MCF 10A (cell line): ENCODE measurements around the gene APOD. TPM values are rescaled to one million over a fixed set of nuclear protein-coding genes. Genes with fewer than 3 reads are reported as not detected.

Source experiments
- BruUV-seq: library from RNA; stranded (reverse); fragments of 400-500 nt; replicated peaks from 2 replicates; lab custom pipeline; 2021; lab: Mats Ljungman, UMichigan
- CTCF ChIA-PET: fragments of 300-600 bp; sonication (Branson Sonifier 250); formaldehyde crosslinking; extraction: SDS; loops from one replicate; lab custom pipeline; 2021; ENCODE audit warnings: antibody characterized with exemption, inconsistent platforms; lab: Yijun Ruan, JAX
- POLR2A ChIA-PET: fragments of 300-600, 350-650 bp; sonication (Branson Sonifier 250); formaldehyde crosslinking; extraction: SDS; loops from one replicate; lab custom pipeline; 2020; ENCODE audit warnings: antibody characterized with exemption, inconsistent platforms; lab: Yijun Ruan, JAX
- DNase-seq: peaks from one replicate; pipeline ENCODE4 v3.0.0-alpha.2; 2018; ENCODE audit not compliant: unreplicated experiment
- H3K27ac Mint-ChIP-seq: one replicate; pipeline ENCODE4 v1.8.0; 2022; ENCODE audit warnings: mild to moderate bottlenecking, low read depth, mixed read lengths; ENCODE audit not compliant: unreplicated experiment
- H3K27me3 Mint-ChIP-seq: one replicate; pipeline ENCODE4 v1.8.0; 2022; ENCODE audit warnings: mixed read lengths; ENCODE audit not compliant: insufficient read depth, unreplicated experiment
- H3K36me3 Mint-ChIP-seq: one replicate; pipeline ENCODE4 v1.8.0; 2022; ENCODE audit warnings: mild to moderate bottlenecking, moderate library complexity, mixed read lengths; ENCODE audit not compliant: insufficient read depth, unreplicated experiment
- H3K4me1 Mint-ChIP-seq: one replicate; pipeline ENCODE4 v1.8.0; 2022; ENCODE audit warnings: mixed read lengths; ENCODE audit not compliant: insufficient read depth, unreplicated experiment
- H3K4me3 Mint-ChIP-seq: one replicate; pipeline ENCODE4 v1.8.0; 2022; ENCODE audit warnings: mild to moderate bottlenecking, moderate library complexity, mixed read lengths; ENCODE audit not compliant: unreplicated experiment
- H3K9me3 Mint-ChIP-seq: one replicate; pipeline ENCODE4 v1.8.0; 2022; ENCODE audit warnings: mixed read lengths; ENCODE audit not compliant: unreplicated experiment
- CTCF ChIP-seq: fragments of 200-600 bp; IDR thresholded peaks from one replicate; pipeline ENCODE4 v1.8.0; 2022; ENCODE audit warnings: antibody characterized with exemption, mild to moderate bottlenecking; ENCODE audit not compliant: unreplicated experiment
- intact Hi-C: fragments of 100-400 bp; cut with micrococcal nuclease; formaldehyde crosslinking; loops from 2 replicates; pipeline ENCODE4 v1.14.1; 2022
- total RNA-seq: library from RNA; stranded (reverse); gene quantifications from 2 replicates; pipeline ENCODE4 v1.2.3, GENCODE V29; 2022

APOD gene
- total RNA-seq, 1 experiment from 2014 or later: 1.9 TPM

- peaks cover 4% of the 10 kb centered on the region for H3K27me3 Mint-ChIP-seq
- H3K27ac Mint-ChIP-seq: no peak overlapping the region
- H3K9me3 Mint-ChIP-seq: no peaks in the 10 kb centered on the region
- BruUV-seq: no TSS peak
- intact Hi-C loops: loop anchor here (10.0 kb wide), 1 partner anchor 105 kb away; no protein-coding TSS in a partner anchor
- H3K36me3 Mint-ChIP-seq: peaks cover 15% of the 10 kb centered on the region
- TF ChIP-seq CTCF: no peak
- H3K4me1 Mint-ChIP-seq: peaks cover 20% of the 10 kb centered on the region
- ChIA-PET POLR2A (interaction anchor here (0.6 to 1.0 kb wide), 3 partner anchors 16 to 294 kb away, joined by 3 to 5 read pairs (median 3); no protein-coding TSS in a partner anchor), CTCF (interaction anchor here (0.5 to 1.2 kb wide), 3 partner anchors 9 to 345 kb away, joined by 3 to 5 read pairs (median 4); no protein-coding TSS in a partner anchor)
- no peak overlapping the region for H3K4me3 Mint-ChIP-seq
- no peak for DNase-seq
These were observed 33.7 kb downstream of the APOD start for GRCh38 chr3:195549931-195550519.

DNA sequence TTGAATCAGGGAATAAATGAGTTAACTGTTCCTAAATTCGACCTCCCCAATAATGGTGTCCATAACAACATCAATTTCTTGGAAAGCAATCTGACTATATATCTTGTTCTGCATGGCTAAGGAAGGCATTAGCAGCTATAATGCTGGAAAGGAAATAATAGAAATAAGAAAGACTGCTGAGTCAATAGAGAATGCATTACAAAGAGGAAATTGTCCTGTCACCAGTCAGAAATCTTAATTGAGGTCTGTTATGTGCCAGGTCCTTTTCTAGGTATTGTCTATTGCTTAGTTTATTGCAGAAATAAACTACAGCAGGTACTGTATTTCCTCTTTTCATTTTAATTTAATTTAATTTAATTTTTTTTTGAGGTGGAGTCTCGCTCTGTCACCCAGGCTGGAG, 34.8 kb downstream of the APOD start:
- BruUV-seq: no TSS peak
- H3K36me3 Mint-ChIP-seq: peaks cover 15% of the 10 kb centered on the region
- H3K27me3 Mint-ChIP-seq: no peaks in the 10 kb centered on the region
- ChIA-PET CTCF (interaction anchor here (0.9 kb wide), 1 partner anchor 22 kb away, joined by 3 read pairs; no protein-coding TSS in a partner anchor), POLR2A (no interaction called here)
- DNase-seq: no peak
- peaks cover 20% of the 10 kb centered on the region for H3K4me1 Mint-ChIP-seq
- no peaks in the 10 kb centered on the region for H3K9me3 Mint-ChIP-seq
- H3K4me3 Mint-ChIP-seq: no peak overlapping the region
- no peak for TF ChIP-seq CTCF
- intact Hi-C loops: loop anchor here (10.0 kb wide), 1 partner anchor 106 kb away; no protein-coding TSS in a partner anchor
- H3K27ac Mint-ChIP-seq: no peak overlapping the region

DNA sequence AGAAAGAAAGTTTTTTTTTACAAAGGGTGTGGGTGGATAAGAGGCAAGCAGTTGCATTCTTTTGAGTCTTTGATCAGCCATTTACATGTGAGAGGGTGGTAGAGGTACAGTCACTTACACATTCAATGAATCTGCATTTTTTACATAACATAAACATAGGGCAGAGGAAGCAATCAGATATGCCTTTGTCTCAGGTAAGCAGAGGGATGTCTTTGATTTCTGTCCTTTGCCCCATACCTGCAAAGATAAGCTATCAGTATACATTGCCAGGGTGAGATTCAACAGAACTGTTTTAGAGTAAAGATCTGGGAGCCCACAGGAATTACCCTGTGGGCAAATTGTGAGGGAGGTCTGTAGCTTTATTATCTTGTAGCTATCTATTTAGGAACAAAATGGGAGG, 35.2 kb downstream of the APOD start:
- H3K4me1 Mint-ChIP-seq: peaks cover 20% of the 10 kb centered on the region
- H3K27me3 Mint-ChIP-seq: no peaks in the 10 kb centered on the region
- no peaks in the 10 kb centered on the region for H3K9me3 Mint-ChIP-seq
- peaks cover 15% of the 10 kb centered on the region for H3K36me3 Mint-ChIP-seq
- no peak overlapping the region for H3K4me3 Mint-ChIP-seq
- BruUV-seq: no TSS peak
- DNase-seq: no peak
- POLR2A ChIA-PET: no interaction called here
- no peak for TF ChIP-seq CTCF
- CTCF ChIA-PET: interaction anchor here (0.9 kb wide), 1 partner anchor 23 kb away, joined by 3 read pairs; no protein-coding TSS in a partner anchor
- H3K27ac Mint-ChIP-seq: peak overlapping the region; percentile 25
- intact Hi-C loops: loop anchor here (10.0 kb wide), 1 partner anchor 106 kb away; no protein-coding TSS in a partner anchor

- intact Hi-C loops: loop anchor here (10.0 kb wide), 1 partner anchor 107 kb away; no protein-coding TSS in a partner anchor
- Mint-ChIP-seq H3K27ac (peak overlapping the region; percentile 25), H3K36me3 (peaks cover 15% of the 10 kb centered on the region), H3K4me3 (peak overlapping the region; percentile 17), H3K9me3 (no peaks in the 10 kb centered on the region), H3K4me1 (peaks cover 20% of the 10 kb centered on the region), H3K27me3 (no peaks in the 10 kb centered on the region)
- TF ChIP-seq CTCF: no peak
- DNase-seq: no peak
- POLR2A ChIA-PET: no interaction called here
- CTCF ChIA-PET: no interaction called here
- no TSS peak for BruUV-seq
These were observed 35.7 kb downstream of the APOD start for GRCh38 chr3:195548006-195548405.
